A549 (cell line): ENCODE data around the gene CXCL5. TPM values are rescaled to one million over a fixed set of nuclear protein-coding genes. Genes with fewer than 3 reads are reported as not detected.
A peak's percentile ranks its signal among the peaks of the same experiment; 100 is the strongest.

Source experiments
- ATAC-seq, 2 experiments: fragments of 200-7000 bp in 1 of 2; fragments of >200 bp in 1 of 2; cut with Nextera tagmentation in 1 of 2; cut with Tn5 transposase in 1 of 2; 3 replicates each; pipeline versions ENCODE4 v1.8.0 to v1.9.1; 2018 to 2020; ENCODE audit warnings: mild to moderate bottlenecking in 1 of 2, moderate library complexity in 1 of 2
- CTCF ChIA-PET: fragments of 300-600 bp; sonication (Branson Sonifier 250); formaldehyde crosslinking; extraction: SDS; loops from one replicate; lab custom pipeline; 2021; ENCODE audit warnings: antibody characterized with exemption, inconsistent platforms; lab: Yijun Ruan, JAX
- POLR2A ChIA-PET: fragments of 350-600 bp; formaldehyde crosslinking; extraction: SDS; loops from one replicate; lab custom pipeline; 2021; ENCODE audit warnings: antibody characterized with exemption, inconsistent platforms; lab: Yijun Ruan, JAX
- DNase-seq, 2 experiments: peaks; one replicate each; pipeline versions ENCODE4 v3.0.0 to v3.0.0-alpha.2; 2011 to 2016; ENCODE audit warnings: low read depth in 1 of 2, low spot score in 1 of 2
- FAIRE-seq: peaks from 2 replicates; lab custom pipeline; 2011; peaks lifted over from hg19 to GRCh38; lab: Jason Lieb, UNC
- H3K27ac ChIP-seq, 2 experiments: fragments of >200 bp; sonication (Bioruptor Twin); formaldehyde crosslinking; 3 replicates each; pipeline ENCODE4 v1.5.1; 2016 to 2017
- H3K4me1 ChIP-seq: fragments of >200 bp; sonication (Bioruptor Twin); formaldehyde crosslinking; 3 replicates; pipeline ENCODE4 v1.6.1; 2016
- H3K4me2 ChIP-seq: fragments of >200 bp; sonication (Bioruptor Twin); formaldehyde crosslinking; 3 replicates; pipeline ENCODE4 v1.6.1; 2016
- H3K4me3 ChIP-seq: fragments of >200 bp; sonication (Bioruptor Twin); formaldehyde crosslinking; 3 replicates; pipeline ENCODE4 v1.5.1; 2016
- H3K9me3 ChIP-seq: fragments of >200 bp; sonication (Bioruptor Twin); formaldehyde crosslinking; 3 replicates; pipeline ENCODE4 v1.6.1; 2016
- ATOH8 ChIP-seq: fragments of 250-450 bp; sonication (Bioruptor Pico); IDR thresholded peaks from 2 replicates; pipeline ENCODE4 v1.5.0; 2020; ENCODE audit warnings: low read depth, mild to moderate bottlenecking, moderate library complexity
- CTCF ChIP-seq: fragments of >200 bp; sonication (Bioruptor Twin); formaldehyde crosslinking; IDR thresholded peaks from 3 replicates; pipeline ENCODE4 v1.5.1; 2016
- EHF ChIP-seq: fragments of 250-450 bp; sonication (Bioruptor Pico); IDR thresholded peaks from 2 replicates; pipeline ENCODE4 v1.5.0; 2020; ENCODE audit warnings: mild to moderate bottlenecking
- EHMT2 ChIP-seq: fragments of 200-600 bp; sonication (generic); IDR thresholded peaks from 2 replicates; pipeline ENCODE4 v1.6.1; 2016; ENCODE audit warnings: antibody characterized with exemption, low read depth, mild to moderate bottlenecking, moderate library complexity
- EP300 ChIP-seq, 2 experiments: fragments of >200 bp; sonication (Bioruptor Twin); formaldehyde crosslinking; IDR thresholded peaks; 2 replicates in 1 of 2; 3 replicates in 1 of 2; pipeline ENCODE4 v1.6.1; 2016 to 2017
- HMGXB4 ChIP-seq: fragments of 250-450 bp; sonication (Bioruptor Pico); IDR thresholded peaks from 2 replicates; pipeline ENCODE4 v1.5.0; 2021; ENCODE audit warnings: mild to moderate bottlenecking, moderate library complexity, borderline replicate concordance
- HOXA7 ChIP-seq: fragments of 250-450 bp; sonication (Bioruptor Pico); IDR thresholded peaks from 2 replicates; pipeline ENCODE4 v1.5.0; 2020; ENCODE audit warnings: mild to moderate bottlenecking, moderate library complexity
- HOXB13 ChIP-seq: fragments of 250-450 bp; sonication (Bioruptor Pico); IDR thresholded peaks from 2 replicates; pipeline ENCODE4 v1.5.0; 2020; ENCODE audit warnings: low read depth, mild to moderate bottlenecking, moderate library complexity
- HOXB5 ChIP-seq: fragments of 250-450 bp; sonication (Bioruptor Pico); IDR thresholded peaks from 2 replicates; pipeline ENCODE4 v1.5.0; 2020; ENCODE audit warnings: mild to moderate bottlenecking, moderate library complexity
- JUNB ChIP-seq: fragments of >200 bp; sonication (Bioruptor Twin); formaldehyde crosslinking; IDR thresholded peaks from 2 replicates; pipeline ENCODE4 v1.6.1; 2016
- MAFK ChIP-seq: fragments of 450-650 bp; IDR thresholded peaks from 2 replicates; pipeline ENCODE4 v1.6.1; 2014; ENCODE audit not compliant: partially characterized antibody
- MAZ ChIP-seq: fragments of 150-350 bp; IDR thresholded peaks from 2 replicates; pipeline ENCODE4 v1.6.1; 2014; ENCODE audit warnings: antibody characterized with exemption, low read depth, low read length, borderline replicate concordance
- NR3C1 ChIP-seq: fragments of >200 bp; sonication (Bioruptor Twin); formaldehyde crosslinking; IDR thresholded peaks from 3 replicates; pipeline ENCODE4 v1.6.1; 2017
- POLR2A ChIP-seq: IDR thresholded peaks from 2 replicates; pipeline ENCODE4 v1.6.1; 2012; ENCODE audit warnings: mild to moderate bottlenecking, low read length
- POLR2AphosphoS2 ChIP-seq: conservative IDR thresholded peaks from 2 replicates; pipeline ENCODE4 v1.6.1; 2012; ENCODE audit warnings: low read length, improper control_type of control experiment, inconsistent platforms
- SMC3 ChIP-seq: fragments of >200 bp; sonication (Bioruptor Twin); formaldehyde crosslinking; IDR thresholded peaks from 3 replicates; pipeline ENCODE4 v1.6.1; 2018; ENCODE audit warnings: inconsistent platforms
- SREBF2 ChIP-seq: fragments of 450-650 bp; IDR thresholded peaks from 2 replicates; pipeline ENCODE4 v1.6.1; 2014; ENCODE audit warnings: mild to moderate bottlenecking, moderate library complexity
- USF2 ChIP-seq: fragments of 450-650 bp; IDR thresholded peaks from 2 replicates; pipeline ENCODE4 v1.6.1; 2014; ENCODE audit warnings: antibody characterized with exemption
- ZFP36 ChIP-seq: fragments of 450-650 bp; IDR thresholded peaks from 2 replicates; pipeline ENCODE4 v1.6.1; 2014; ENCODE audit warnings: borderline replicate concordance; ENCODE audit not compliant: partially characterized antibody
- WGBS: methylation state at CpG from one replicate; pipeline ENCODE4 v1.1.6; 2017; ENCODE audit errors: missing lambda C conversion rate; 5-methylcytosine and 5-hydroxymethylcytosine counted together
- polyA plus RNA-seq, 4 experiments: library from polyadenylated mRNA; depleted of rRNA in 3 of 4; stranded (reverse); fragments of >200 nt; fragmentation: RNase III in 1 of 4; extraction: RNeasy Plus Mini Kit Qiagen cat#74134 plus additional on column Dnase treatment in 1 of 4; gene quantifications; 2 replicates in 3 of 4; 3 replicates in 1 of 4; pipeline ENCODE4 v1.2.3, GENCODE V29; 2011 to 2017

CXCL5 gene
- polyA plus RNA-seq, 2 of the 4 experiments (the other 2 are of a cell fraction): 127 to 195 TPM

GRCh38 chr4:73948990-73949706 is 49.3 kb downstream of the CXCL5 start (continued):
- TF ChIP-seq ATOH8 (CRISPR knock-in tag): no peak
- no peak for TF ChIP-seq EP300 (IDR thresholded peaks at IDR 0.05)

GRCh38 chr4:73948291-73948690 is 50.2 kb downstream of the CXCL5 start:
- ChIA-PET POLR2A (no interaction called here), CTCF (no interaction called here)
- ATAC-seq (no peak), DNase-seq (no peak), FAIRE-seq (no peak)
- Histone ChIP-seq H3K4me2 (no peak overlapping the region), H3K27ac (no peak overlapping the region), H3K9me3 (no peaks in the 10 kb centered on the region), H3K4me3 (no peak overlapping the region), H3K4me1 (no peaks in the 10 kb centered on the region)
- TF ChIP-seq USF2 (no peak), EHF (CRISPR knock-in tag) (no peak), SREBF2 (no peak), MAFK (peak; percentile 19)
- WGBS: 85% methylated on average over 1 of the region's 1 CpG

- TF ChIP-seq HOXB5 (CRISPR knock-in tag): no peak
- TF ChIP-seq SMC3: no peak
- no peak for TF ChIP-seq HOXA7
- no peak for TF ChIP-seq JUNB
- TF ChIP-seq HOXB13: no peak
- no peak for TF ChIP-seq NR3C1
- no peak for TF ChIP-seq POLR2AphosphoS2
- TF ChIP-seq HMGXB4 (CRISPR knock-in tag): no peak
- no peak for TF ChIP-seq CTCF
- TF ChIP-seq EHMT2: no peak
- TF ChIP-seq POLR2A: no peak
- TF ChIP-seq ZFP36: no peak
- no peak for TF ChIP-seq MAZ
- TF ChIP-seq SREBF2: no peak
- ATAC-seq: no peak
- Histone ChIP-seq H3K27ac (no peak overlapping the region), H3K9me3 (no peaks in the 10 kb centered on the region), H3K4me1 (no peaks in the 10 kb centered on the region), H3K4me3 (no peak overlapping the region), H3K4me2 (no peak overlapping the region)
- no peak for FAIRE-seq
- WGBS: 68% methylated on average over 3 of the region's 3 CpGs
- no peak for DNase-seq
- CTCF ChIA-PET: no interaction called here
- POLR2A ChIA-PET: no interaction called here
These were observed 51.1 kb downstream of the CXCL5 start for GRCh38 chr4:73947239-73947985.
